ENCODE data around the gene PGLYRP2.

PGLYRP2 gene

DNA sequence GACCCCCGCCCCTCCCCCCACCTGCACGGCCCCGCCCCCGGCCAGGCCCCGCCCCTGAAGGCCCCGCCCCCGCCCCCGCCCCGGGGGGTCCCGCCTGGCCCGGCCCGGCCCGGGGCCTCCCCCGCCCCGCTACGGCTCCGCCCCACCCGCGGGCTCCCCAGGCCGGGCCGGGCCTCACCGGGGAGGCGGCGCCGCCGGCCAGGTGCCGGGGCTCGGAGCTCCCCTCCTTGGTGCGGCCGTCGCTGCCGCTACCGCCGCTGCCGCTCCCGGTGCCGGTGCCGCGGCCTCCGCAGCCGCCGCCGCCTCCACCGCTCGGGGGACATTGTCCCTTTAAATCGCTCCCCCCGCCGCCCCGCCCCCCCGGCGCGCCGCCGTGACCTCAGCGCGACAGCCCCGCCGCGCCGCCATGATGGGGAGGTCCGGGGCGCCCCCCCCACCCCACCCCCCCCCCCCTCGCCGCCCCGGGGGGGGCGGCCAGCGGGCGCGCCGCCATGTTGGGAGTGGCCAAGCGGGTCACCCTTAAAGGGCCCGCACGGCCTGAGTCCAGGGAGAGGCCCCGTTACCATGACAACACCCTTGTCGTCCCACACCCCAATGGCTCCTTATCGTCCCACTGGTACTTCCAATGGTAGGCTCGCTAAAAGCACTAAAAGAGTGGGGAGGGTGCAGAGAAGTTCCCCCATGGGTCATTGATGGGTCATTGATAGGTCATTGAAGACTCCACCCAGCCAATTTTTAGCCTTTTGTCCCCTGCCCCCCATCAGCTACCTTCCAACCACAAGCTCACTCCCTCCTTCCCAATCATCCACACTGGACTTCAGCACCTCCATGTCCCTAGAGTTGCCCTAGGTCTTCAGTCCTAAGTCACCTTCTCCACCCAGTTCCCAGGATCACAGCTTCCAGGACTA lies 29.4 kb downstream of the PGLYRP2 start, which contains the start of gene WIZ (continued):
- TF ChIP-seq KLF8 (tag by site-specific recombination; IDR thresholded peaks at IDR 0.05) (no peak; the same call in 1 of the 2 replicates), ZNF623 (tag by site-specific recombination; IDR thresholded peaks at IDR 0.05) (0 out of 2 replicates have a peak, but pooled peaks have one; percentile 9), ZNF501 (tag by site-specific recombination; IDR thresholded peaks at IDR 0.05) (no peak), ZNF404 (tag by site-specific recombination; IDR thresholded peaks at IDR 0.05) (no peak), ZNF660 (tag by site-specific recombination; IDR thresholded peaks at IDR 0.05) (no peak), ZNF2 (tag by site-specific recombination; IDR thresholded peaks at IDR 0.05) (no peak), ZFHX2 (tag by site-specific recombination; conservative IDR thresholded peaks at IDR 0.05) (no peak), ZNF777 (tag by site-specific recombination; IDR thresholded peaks at IDR 0.05; ENCODE audit: borderline replicate concordance) (0 out of 2 replicates have a peak, but pooled peaks have one; percentile 22), ZNF184 (tag by site-specific recombination; IDR thresholded peaks at IDR 0.05) (no peak), ZNF112 (tag by site-specific recombination; IDR thresholded peaks at IDR 0.05) (no peak), KLF10 (tag by site-specific recombination; IDR thresholded peaks at IDR 0.05) (no peak), IKZF3 (tag by site-specific recombination; IDR thresholded peaks at IDR 0.05) (no peak), ZNF658 (tag by site-specific recombination; IDR thresholded peaks at IDR 0.05) (no peak), HOXA7 (CRISPR knock-in tag; IDR thresholded peaks at IDR 0.05; ENCODE audit: borderline replicate concordance) (no peak), ZNF132 (tag by site-specific recombination; IDR thresholded peaks at IDR 0.05; ENCODE audit: borderline replicate concordance) (no peak), SP2 (tag by site-specific recombination; IDR thresholded peaks at IDR 0.05) (no peak), GLIS2 (tag by site-specific recombination; IDR thresholded peaks at IDR 0.05) (no peak), ZNF214 (tag by site-specific recombination; IDR thresholded peaks at IDR 0.05; ENCODE audit: borderline replicate concordance) (no peak), ZNF473 (tag by site-specific recombination; IDR thresholded peaks at IDR 0.05) (no peak), ZNF274 (IDR thresholded peaks at IDR 0.05; ENCODE audit: low read length) (no peak), ZNF274 (tag by site-specific recombination; IDR thresholded peaks at IDR 0.05; ENCODE audit: borderline replicate concordance) (no peak), ZNF837 (tag by site-specific recombination; IDR thresholded peaks at IDR 0.05) (no peak), ZNF169 (tag by site-specific recombination; IDR thresholded peaks at IDR 0.05) (no peak), ZNF366 (tag by site-specific recombination; conservative IDR thresholded peaks at IDR 0.05) (no peak), ZFP41 (tag by site-specific recombination; IDR thresholded peaks at IDR 0.05; ENCODE audit: borderline replicate concordance) (no peak), ZXDB (tag by site-specific recombination; IDR thresholded peaks at IDR 0.05) (0 out of 2 replicates have a peak, but pooled peaks have one; percentile 16)
- TF ChIP-seq, protein P1, sequence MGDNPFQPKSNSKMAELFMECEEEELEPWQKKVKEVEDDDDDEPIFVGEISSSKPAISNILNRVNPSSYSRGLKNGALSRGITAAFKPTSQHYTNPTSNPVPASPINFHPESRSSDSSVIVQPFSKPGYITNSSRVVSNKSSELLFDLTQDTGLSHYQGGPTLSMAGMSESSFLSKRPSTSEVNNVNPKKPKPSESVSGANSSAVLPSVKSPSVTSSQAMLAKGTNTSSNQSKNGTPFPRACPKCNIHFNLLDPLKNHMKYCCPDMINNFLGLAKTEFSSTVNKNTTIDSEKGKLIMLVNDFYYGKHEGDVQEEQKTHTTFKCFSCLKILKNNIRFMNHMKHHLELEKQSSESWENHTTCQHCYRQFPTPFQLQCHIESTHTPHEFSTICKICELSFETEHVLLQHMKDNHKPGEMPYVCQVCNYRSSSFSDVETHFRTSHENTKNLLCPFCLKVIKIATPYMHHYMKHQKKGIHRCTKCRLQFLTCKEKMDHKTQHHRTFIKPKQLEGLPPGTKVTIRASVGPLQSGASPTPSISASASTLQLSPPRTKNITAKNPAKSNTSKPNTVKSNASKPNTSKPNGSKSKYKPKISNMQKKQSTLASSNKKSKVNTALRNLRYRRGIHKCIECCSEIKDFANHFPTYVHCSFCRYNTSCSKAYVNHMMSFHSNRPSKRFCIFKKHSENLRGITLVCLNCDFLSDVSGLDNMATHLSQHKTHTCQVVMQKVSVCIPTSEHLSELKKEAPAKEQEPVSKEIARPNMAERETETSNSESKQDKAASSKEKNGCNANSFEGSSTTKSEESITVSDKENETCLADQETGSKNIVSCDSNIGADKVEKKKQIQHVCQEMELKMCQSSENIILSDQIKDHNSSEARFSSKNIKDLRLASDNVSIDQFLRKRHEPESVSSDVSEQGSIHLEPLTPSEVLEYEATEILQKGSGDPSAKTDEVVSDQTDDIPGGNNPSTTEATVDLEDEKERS (tag by site-specific recombination; IDR thresholded peaks at IDR 0.05) = no peak
- TF ChIP-seq, protein P2, sequence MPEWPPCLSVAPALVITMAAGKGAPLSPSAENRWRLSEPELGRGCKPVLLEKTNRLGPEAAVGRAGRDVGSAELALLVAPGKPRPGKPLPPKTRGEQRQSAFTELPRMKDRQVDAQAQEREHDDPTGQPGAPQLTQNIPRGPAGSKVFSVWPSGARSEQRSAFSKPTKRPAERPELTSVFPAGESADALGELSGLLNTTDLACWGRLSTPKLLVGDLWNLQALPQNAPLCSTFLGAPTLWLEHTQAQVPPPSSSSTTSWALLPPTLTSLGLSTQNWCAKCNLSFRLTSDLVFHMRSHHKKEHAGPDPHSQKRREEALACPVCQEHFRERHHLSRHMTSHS (tag by site-specific recombination; IDR thresholded peaks at IDR 0.05) = no peak
- TF ChIP-seq, protein P3, sequence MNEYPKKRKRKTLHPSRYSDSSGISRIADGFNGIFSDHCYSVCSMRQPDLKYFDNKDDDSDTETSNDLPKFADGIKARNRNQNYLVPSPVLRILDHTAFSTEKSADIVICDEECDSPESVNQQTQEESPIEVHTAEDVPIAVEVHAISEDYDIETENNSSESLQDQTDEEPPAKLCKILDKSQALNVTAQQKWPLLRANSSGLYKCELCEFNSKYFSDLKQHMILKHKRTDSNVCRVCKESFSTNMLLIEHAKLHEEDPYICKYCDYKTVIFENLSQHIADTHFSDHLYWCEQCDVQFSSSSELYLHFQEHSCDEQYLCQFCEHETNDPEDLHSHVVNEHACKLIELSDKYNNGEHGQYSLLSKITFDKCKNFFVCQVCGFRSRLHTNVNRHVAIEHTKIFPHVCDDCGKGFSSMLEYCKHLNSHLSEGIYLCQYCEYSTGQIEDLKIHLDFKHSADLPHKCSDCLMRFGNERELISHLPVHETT (tag by site-specific recombination; IDR thresholded peaks at IDR 0.05) = no peak
- TF ChIP-seq, protein P4, sequence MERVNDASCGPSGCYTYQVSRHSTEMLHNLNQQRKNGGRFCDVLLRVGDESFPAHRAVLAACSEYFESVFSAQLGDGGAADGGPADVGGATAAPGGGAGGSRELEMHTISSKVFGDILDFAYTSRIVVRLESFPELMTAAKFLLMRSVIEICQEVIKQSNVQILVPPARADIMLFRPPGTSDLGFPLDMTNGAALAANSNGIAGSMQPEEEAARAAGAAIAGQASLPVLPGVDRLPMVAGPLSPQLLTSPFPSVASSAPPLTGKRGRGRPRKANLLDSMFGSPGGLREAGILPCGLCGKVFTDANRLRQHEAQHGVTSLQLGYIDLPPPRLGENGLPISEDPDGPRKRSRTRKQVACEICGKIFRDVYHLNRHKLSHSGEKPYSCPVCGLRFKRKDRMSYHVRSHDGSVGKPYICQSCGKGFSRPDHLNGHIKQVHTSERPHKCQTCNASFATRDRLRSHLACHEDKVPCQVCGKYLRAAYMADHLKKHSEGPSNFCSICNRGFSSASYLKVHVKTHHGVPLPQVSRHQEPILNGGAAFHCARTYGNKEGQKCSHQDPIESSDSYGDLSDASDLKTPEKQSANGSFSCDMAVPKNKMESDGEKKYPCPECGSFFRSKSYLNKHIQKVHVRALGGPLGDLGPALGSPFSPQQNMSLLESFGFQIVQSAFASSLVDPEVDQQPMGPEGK (tag by site-specific recombination; IDR thresholded peaks at IDR 0.05) = no peak; the same call in none of the 2 replicates
- TF ChIP-seq, protein P5, sequence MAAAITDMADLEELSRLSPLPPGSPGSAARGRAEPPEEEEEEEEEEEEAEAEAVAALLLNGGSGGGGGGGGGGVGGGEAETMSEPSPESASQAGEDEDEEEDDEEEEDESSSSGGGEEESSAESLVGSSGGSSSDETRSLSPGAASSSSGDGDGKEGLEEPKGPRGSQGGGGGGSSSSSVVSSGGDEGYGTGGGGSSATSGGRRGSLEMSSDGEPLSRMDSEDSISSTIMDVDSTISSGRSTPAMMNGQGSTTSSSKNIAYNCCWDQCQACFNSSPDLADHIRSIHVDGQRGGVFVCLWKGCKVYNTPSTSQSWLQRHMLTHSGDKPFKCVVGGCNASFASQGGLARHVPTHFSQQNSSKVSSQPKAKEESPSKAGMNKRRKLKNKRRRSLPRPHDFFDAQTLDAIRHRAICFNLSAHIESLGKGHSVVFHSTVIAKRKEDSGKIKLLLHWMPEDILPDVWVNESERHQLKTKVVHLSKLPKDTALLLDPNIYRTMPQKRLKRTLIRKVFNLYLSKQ (tag by site-specific recombination; IDR thresholded peaks at IDR 0.05; ENCODE audit: borderline replicate concordance) = no peak
